Heart left ventricle (tissue), 13 donors: ENCODE data around the gene YARS1.

ENCODE experiments used
- CTCF ChIP-seq, 12 donors: fragments of 200-600 bp; sonication (generic) in 4 of 12; IDR thresholded peaks; one replicate each; pipeline versions ENCODE4 v1.5.0 to v1.8.0; 2018 to 2022; ENCODE audit warnings: antibody characterized with exemption in 12 of 12, mild to moderate bottlenecking in 5 of 12
- POLR2A ChIP-seq, 2 donors: fragments of 450-650 bp; IDR thresholded peaks; one replicate each; pipeline ENCODE4 v1.6.1; 2017; ENCODE audit warnings: antibody characterized with exemption in 2 of 2, mild to moderate bottlenecking in 2 of 2, moderate library complexity in 2 of 2
- donor health status: ischemic (EF 13 %, LVEDD 7.1; RV severe dilation, severe dysfunction).
- donor health status: DM: no; HTN: yes; CAD: no.
- donor health status: DM: no; HTN: no; CAD: no.
- donor health status: ischemic (EF 25% LVEDD 6.9; RV normal size, moderate dysfunction).
- donor health status: ischemic (EF 25% LVEDD 5.7; RV mildly dilated, moderate dysfunction).
- donor health status: ischemic (EF 35%, LVEDD 5.7; RV mildly dilated, moderate dysfunction).
- donor health status: nonischemic (EF 11% LVEDD 7.7; RV severe dilation, severe dysfunction).
- donor health status: DM: yes; HTN: yes; CAD: no.
- donor health status: PGD.
- donor health status: ischemic (EF 29% LVEDD 5.4; RV normal size, mild dysfunction).
- donor health status: nonischemic (EF 23%, LVEDD 6.1; RV moderate dilation, normal function).

GRCh38 chr1:32810358-32810757 lies 6.8 kb downstream of the YARS1 start:
- TF ChIP-seq CTCF (IDR thresholded peaks at IDR 0.05) (no peak), POLR2A (IDR thresholded peaks at IDR 0.05) (no peak)
